Neural progenitor cell (in vitro differentiated cells): Measurements from ENCODE around the gene P2RX1.

Experiments used
- CTCF ChIP-seq: fragments of 200-600 bp; sonication (generic); IDR thresholded peaks from 2 replicates; pipeline ENCODE4 v1.5.1; 2017; ENCODE audit warnings: antibody characterized with exemption, mild to moderate bottlenecking
- EZH2 ChIP-seq: fragments of 200-600 bp; sonication (generic); IDR thresholded peaks from 2 replicates; pipeline ENCODE4 v1.6.1; 2017; ENCODE audit warnings: antibody characterized with exemption, mild to moderate bottlenecking, moderate library complexity
- EZH2phosphoT487 ChIP-seq: fragments of 200-600 bp; sonication (generic); IDR thresholded peaks from 2 replicates; pipeline ENCODE4 v1.6.1; 2017; ENCODE audit warnings: antibody characterized with exemption

- no peak for TF ChIP-seq CTCF
- no peak for TF ChIP-seq EZH2
- no peak for TF ChIP-seq EZH2phosphoT487
Observed at GRCh38 chr17:3961564-3962047, 45.3 kb upstream of the P2RX1 start.
